GM21528 (cell line): Measurements from ENCODE around the gene CHSY1.
A peak's percentile ranks its signal among the peaks of the same experiment; 100 is the strongest.
"Not testable (repeated sequence)": the region's sequence is repeated elsewhere in the genome, so short reads cannot be mapped to it uniquely, and the experiment has no call there.

Source experiments
- ATAC-seq: cut with Tn5 transposase; IDR thresholded peaks from one replicate; pipeline ENCODE4 v1.9.1; 2021; ENCODE audit warnings: mild to moderate bottlenecking, moderate library complexity; ENCODE audit not compliant: unreplicated experiment, low FRiP score

Gene CHSY1

GRCh38 chr15:101246391-101246790 is 5.5 kb downstream of the CHSY1 start:
- no peak for ATAC-seq

GRCh38 chr15:101244889-101245668 is 6.8 kb downstream of the CHSY1 start:
- no peak for ATAC-seq

- no peak for ATAC-seq
Measured at GRCh38 chr15:101244036-101244781, 7.6 kb downstream of the CHSY1 start.

GRCh38 chr15:101243420-101243819 is 8.4 kb downstream of the CHSY1 start:
- ATAC-seq, result no peak

- ATAC-seq, result peak; percentile 2
Measured at GRCh38 chr15:101242999-101243336, 8.9 kb downstream of the CHSY1 start.

DNA sequence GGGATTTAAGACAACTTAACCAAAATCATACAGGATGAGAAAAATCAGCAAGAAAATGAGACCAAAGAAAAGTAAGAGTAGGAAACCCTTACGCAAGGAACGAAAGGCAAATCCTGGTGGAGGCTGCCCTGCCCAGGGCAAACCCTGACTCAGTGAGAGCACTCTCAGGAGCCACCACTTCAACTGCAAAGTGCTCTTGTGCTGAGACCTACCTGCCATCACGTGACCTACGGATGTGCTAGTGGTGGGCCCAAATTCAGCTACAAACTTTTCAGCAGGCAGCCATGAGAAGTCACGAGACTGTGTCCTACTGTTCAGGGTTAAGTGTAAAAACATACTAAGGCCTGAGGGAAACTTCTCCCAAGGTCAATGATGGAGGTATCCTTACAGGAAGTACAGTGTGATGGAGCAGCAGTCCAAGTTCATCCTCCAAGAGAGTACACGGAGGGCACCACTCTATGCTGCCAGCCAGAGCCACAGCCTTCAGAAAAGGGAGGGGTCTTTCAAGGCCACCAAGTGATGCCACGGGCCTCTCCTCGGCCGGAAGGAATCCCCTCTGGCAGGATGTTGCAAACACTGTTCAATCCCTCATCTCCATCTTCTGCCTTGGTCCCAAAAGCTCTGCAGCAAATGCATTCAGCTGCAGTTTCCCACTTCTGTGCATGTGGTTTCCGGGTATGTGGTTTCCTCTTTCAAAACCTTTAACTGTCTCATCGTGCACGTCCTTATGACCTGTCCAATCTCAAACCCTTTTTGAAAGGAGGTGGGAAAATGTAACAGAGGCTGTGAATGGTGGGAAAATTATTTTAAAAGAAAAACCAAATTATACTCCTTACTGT is 9.5 kb downstream of the CHSY1 start:
- ATAC-seq, result peak; percentile 67

DNA sequence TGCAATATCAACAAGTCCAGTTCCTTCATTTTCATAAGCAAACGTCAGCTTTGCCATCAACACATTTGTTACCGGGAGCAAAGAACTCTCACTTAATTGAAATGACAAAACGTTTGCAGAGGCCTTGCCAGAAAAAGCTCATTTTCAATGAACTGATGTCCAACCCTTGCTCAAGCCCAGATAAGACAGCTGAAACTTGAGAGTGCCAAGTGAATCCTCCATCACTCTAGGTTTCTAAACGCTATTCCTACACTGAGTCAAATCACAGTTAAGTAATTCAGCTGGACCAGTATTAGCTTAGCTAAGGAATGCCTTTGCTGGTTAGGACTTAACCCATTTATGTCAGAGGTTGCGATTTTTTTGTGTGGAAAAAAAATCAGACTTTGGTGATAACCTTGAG is 11.5 kb downstream of the CHSY1 start:
- no peak for ATAC-seq

- no peak for ATAC-seq
Measured at GRCh38 chr15:101239724-101240136, 12.1 kb downstream of the CHSY1 start.

GRCh38 chr15:101237251-101237650 is 14.6 kb downstream of the CHSY1 start:
- no peak for ATAC-seq

DNA sequence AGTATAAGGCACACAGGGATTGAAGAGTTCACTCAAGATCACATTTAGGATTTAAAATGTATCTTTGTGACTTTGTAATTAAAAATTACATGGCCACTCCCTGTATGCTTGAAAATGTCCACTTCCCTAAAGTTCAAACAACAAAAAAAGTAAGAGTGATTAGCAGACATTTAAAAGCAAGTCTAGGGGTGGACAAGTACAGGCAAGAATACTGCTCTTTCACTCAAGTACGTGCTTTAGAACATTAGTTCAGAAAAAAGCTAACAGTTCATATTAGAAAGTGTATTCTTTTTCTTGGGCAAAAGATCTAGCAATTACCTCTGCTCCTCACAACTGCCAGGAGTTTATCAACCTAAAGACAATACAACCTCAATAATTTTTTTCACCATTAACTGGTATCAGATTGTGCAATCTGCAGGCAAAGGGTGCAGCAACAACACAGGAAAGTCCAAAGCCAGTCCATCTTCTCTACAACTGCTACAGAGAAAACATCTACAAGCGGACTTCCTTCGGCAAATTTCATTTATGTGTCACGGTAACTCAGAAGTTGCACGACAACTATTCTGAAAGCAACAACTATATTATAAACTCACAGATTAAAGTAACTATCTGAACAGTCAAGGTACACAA is 18.1 kb downstream of the CHSY1 start:
- no peak for ATAC-seq

GRCh38 chr15:101232677-101233076 is 19.2 kb downstream of the CHSY1 start:
- no peak for ATAC-seq

- no peak for ATAC-seq
Measured at GRCh38 chr15:101228313-101228712, 23.5 kb downstream of the CHSY1 start.

- no peak for ATAC-seq
Measured at GRCh38 chr15:101225658-101226057, 26.2 kb downstream of the CHSY1 start.

GRCh38 chr15:101221902-101222301 is 29.9 kb downstream of the CHSY1 start:
- ATAC-seq, result no peak

DNA sequence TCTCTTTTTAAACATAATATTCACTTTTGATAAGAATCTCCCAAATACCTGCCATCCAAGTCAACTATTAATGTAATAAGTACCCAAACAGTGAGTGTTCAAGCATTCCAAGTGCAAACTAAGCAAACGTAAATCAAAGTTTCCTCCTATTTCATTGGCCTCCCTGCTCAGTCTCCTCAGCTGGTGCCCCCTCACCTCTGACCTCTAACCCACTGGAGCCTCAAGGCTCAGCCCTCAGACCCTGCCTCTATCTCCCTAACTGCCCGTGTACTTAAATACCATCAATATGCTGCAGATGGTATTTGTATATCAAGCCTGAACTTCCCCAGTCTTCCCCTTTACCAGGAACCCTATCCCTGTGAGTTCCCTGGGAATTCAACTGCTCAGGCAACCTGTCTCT is 31.8 kb downstream of the CHSY1 start:
- ATAC-seq, result no peak

- ATAC-seq, result no peak
Measured at GRCh38 chr15:101219441-101219840, 32.4 kb downstream of the CHSY1 start.

- no peak for ATAC-seq
Measured at GRCh38 chr15:101217446-101217845, 34.4 kb downstream of the CHSY1 start.

GRCh38 chr15:101216100-101216499 is 35.7 kb downstream of the CHSY1 start:
- ATAC-seq, result no peak

DNA sequence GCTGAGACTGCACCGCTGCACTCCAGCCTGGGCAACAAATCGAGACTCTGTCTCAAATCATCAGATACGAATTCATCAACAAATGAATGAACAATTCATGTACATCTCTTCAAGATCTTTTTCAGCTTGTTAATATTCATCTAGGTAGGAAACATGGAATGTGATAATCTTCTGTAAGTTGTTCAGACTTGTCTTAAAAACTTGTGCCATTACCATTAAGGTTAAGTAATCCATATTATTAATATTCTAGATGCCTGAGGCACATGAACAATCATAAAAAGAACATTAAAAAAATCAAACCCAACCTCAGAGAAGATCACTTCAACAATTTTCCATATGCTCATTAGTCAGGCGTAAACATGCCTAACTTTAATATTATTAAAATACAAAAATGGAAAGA is 36.2 kb downstream of the CHSY1 start:
- ATAC-seq, result no peak

- ATAC-seq, result not testable (repeated sequence)
Measured at GRCh38 chr15:101214435-101215097, 37.3 kb downstream of the CHSY1 start.
